ENCODE measurements around the gene CYP2S1.
"Not testable (repeated sequence)": the region's sequence is repeated elsewhere in the genome, so short reads cannot be mapped to it uniquely, and the experiment has no call there.

Gene CYP2S1

GRCh38 chr19:41192574-41193429 is at the start of gene CYP2S1:
TSS of gene CYP2S1 (plus strand) at chr19:41193219. CDS start at chr19:41193265, 46 bp downstream.
- DNase-seq (ENCODE audit: low spot score): no peak

GRCh38 chr19:41144403-41144802 is 48.6 kb upstream of the CYP2S1 start:
- no peak for DNase-seq (ENCODE audit: low spot score)

GRCh38 chr19:41149831-41150230 is 43.2 kb upstream of the CYP2S1 start:
- DNase-seq (ENCODE audit: low spot score): no peak

GRCh38 chr19:41150986-41151385 is 42.0 kb upstream of the CYP2S1 start:
- DNase-seq (ENCODE audit: low spot score): not testable (repeated sequence)

GRCh38 chr19:41154060-41154459 is 39.0 kb upstream of the CYP2S1 start:
- DNase-seq (ENCODE audit: low spot score): no peak

- DNase-seq (ENCODE audit: low spot score): no peak
Observed at GRCh38 chr19:41156207-41156606, 36.8 kb upstream of the CYP2S1 start.

GRCh38 chr19:41159881-41160280 is 33.1 kb upstream of the CYP2S1 start:
- no peak for DNase-seq (ENCODE audit: low spot score)

- DNase-seq (ENCODE audit: low spot score): no peak
Observed at GRCh38 chr19:41161903-41162302, 31.1 kb upstream of the CYP2S1 start.

- DNase-seq (ENCODE audit: low spot score): no peak
Observed at GRCh38 chr19:41166944-41167804, 25.8 kb upstream of the CYP2S1 start.

GRCh38 chr19:41172297-41173164 is 20.5 kb upstream of the CYP2S1 start:
- no peak for DNase-seq (ENCODE audit: low spot score)

- DNase-seq (ENCODE audit: low spot score): no peak
Observed at GRCh38 chr19:41174297-41174928, 18.6 kb upstream of the CYP2S1 start.

GRCh38 chr19:41175801-41176777 is 16.9 kb upstream of the CYP2S1 start:
- DNase-seq (ENCODE audit: low spot score): no peak

- DNase-seq (ENCODE audit: low spot score): not testable (repeated sequence)
Observed at GRCh38 chr19:41180173-41180572, 12.8 kb upstream of the CYP2S1 start.

GRCh38 chr19:41186971-41187883 is 5.8 kb upstream of the CYP2S1 start:
- DNase-seq (ENCODE audit: low spot score): no peak

GRCh38 chr19:41187884-41188279 is 5.1 kb upstream of the CYP2S1 start:
- no peak for DNase-seq (ENCODE audit: low spot score)

- no peak for DNase-seq (ENCODE audit: low spot score)
Observed at GRCh38 chr19:41189425-41190065, 3.5 kb upstream of the CYP2S1 start.

GRCh38 chr19:41193430-41194156 is 574 bp downstream of the CYP2S1 start:
- DNase-seq (ENCODE audit: low spot score): no peak

GRCh38 chr19:41194157-41194552 is 1.1 kb downstream of the CYP2S1 start:
- DNase-seq (ENCODE audit: low spot score): no peak
